IMR-90 (cell line): ENCODE measurements around the gene TMPRSS13. TPM values are rescaled to one million over a fixed set of nuclear protein-coding genes. Genes with fewer than 3 reads are reported as not detected.

Experiments
- ATAC-seq: fragments of 200-7000 bp; cut with Tn5 transposase; 2 replicates; pipeline ENCODE4 v1.9.1; 2020; ENCODE audit warnings: low read depth, mild to moderate bottlenecking, moderate library complexity
- BruUV-seq: library from RNA; stranded (reverse); fragments of 400-500 nt; replicated peaks from 2 replicates; lab custom pipeline; 2021; lab: Mats Ljungman, UMichigan
- CTCF ChIA-PET: fragments of 300-600 bp; formaldehyde crosslinking; extraction: SDS; loops from one replicate; lab custom pipeline; 2021; ENCODE audit warnings: antibody characterized with exemption; lab: Yijun Ruan, JAX
- POLR2A ChIA-PET: fragments of 300-600 bp; sonication (Branson Sonifier 250); formaldehyde crosslinking; loops from one replicate; lab custom pipeline; 2022; ENCODE audit warnings: antibody characterized with exemption; ENCODE audit not compliant: unreplicated experiment; lab: Charles Lee
- DNase-seq: peaks from one replicate; pipeline ENCODE4 v3.0.0; 2013
- H2AFZ ChIP-seq: replicated peaks from 2 replicates; pipeline ENCODE3; 2013; ENCODE audit warnings: low read length, mild to moderate bottlenecking; ENCODE audit not compliant: poor library complexity
- H2AK5ac ChIP-seq: 2 replicates; pipeline ENCODE4 v1.6.1; 2013; ENCODE audit warnings: low read depth, low read length, inconsistent platforms
- H2AK9ac ChIP-seq: replicated peaks from 2 replicates; pipeline ENCODE3; 2013; ENCODE audit warnings: mild to moderate bottlenecking, low read depth, low read length, moderate library complexity; ENCODE audit not compliant: poor library complexity
- H2BK120ac ChIP-seq: 2 replicates; pipeline ENCODE4 v1.6.1; 2013; ENCODE audit warnings: low read depth, low read length, inconsistent platforms
- H2BK15ac ChIP-seq: 3 replicates; pipeline ENCODE4 v1.6.1; 2013; ENCODE audit warnings: low read depth, low read length, inconsistent platforms
- H2BK20ac ChIP-seq: 2 replicates; pipeline ENCODE4 v1.6.1; 2013; ENCODE audit warnings: low read depth, mild to moderate bottlenecking, inconsistent platforms, low read length, moderate library complexity
- H2BK5ac ChIP-seq: 2 replicates; pipeline ENCODE4 v1.6.1; 2013; ENCODE audit warnings: mild to moderate bottlenecking, low read depth, low read length, inconsistent platforms; ENCODE audit not compliant: poor library complexity, severe bottlenecking
- H3K14ac ChIP-seq: replicated peaks from 2 replicates; pipeline ENCODE4 v1.6.1; 2013; ENCODE audit warnings: low read depth, low read length, inconsistent platforms
- H3K18ac ChIP-seq: 2 replicates; pipeline ENCODE4 v1.6.1; 2013; ENCODE audit warnings: low read depth, low read length, control low read depth
- H3K23ac ChIP-seq: 2 replicates; pipeline ENCODE4 v1.6.1; 2013; ENCODE audit warnings: low read depth, low read length, inconsistent platforms
- H3K27ac ChIP-seq: 2 replicates; pipeline ENCODE4 v1.5.1; 2013; ENCODE audit warnings: mild to moderate bottlenecking, control low read depth, low read length; ENCODE audit not compliant: insufficient read depth
- H3K27me3 ChIP-seq: 2 replicates; pipeline ENCODE4 v1.6.1; 2013; ENCODE audit warnings: low read length; ENCODE audit not compliant: control insufficient read depth, insufficient read depth
- H3K36me3 ChIP-seq: 2 replicates; pipeline ENCODE4 v1.6.1; 2013; ENCODE audit warnings: low read length, mixed read lengths; ENCODE audit not compliant: control insufficient read depth, insufficient read depth
- H3K4ac ChIP-seq: 2 replicates; pipeline ENCODE4 v1.6.1; 2013; ENCODE audit warnings: low read depth, low read length, inconsistent platforms
- H3K4me1 ChIP-seq: 2 replicates; pipeline ENCODE4 v1.6.1; 2013; ENCODE audit warnings: low read length, mixed read lengths; ENCODE audit not compliant: control insufficient read depth, insufficient read depth
- H3K4me2 ChIP-seq: 2 replicates; pipeline ENCODE4 v1.6.1; 2013; ENCODE audit warnings: low read depth, mild to moderate bottlenecking, control low read depth, low read length, moderate library complexity
- H3K4me3 ChIP-seq: 2 replicates; pipeline ENCODE4 v1.5.1; 2013; ENCODE audit warnings: low read depth, mild to moderate bottlenecking, control low read depth, low read length, moderate library complexity; ENCODE audit not compliant: insufficient read depth
- H3K56ac ChIP-seq: 2 replicates; pipeline ENCODE4 v1.6.1; 2013; ENCODE audit warnings: low read length, inconsistent platforms; ENCODE audit not compliant: insufficient read depth; ENCODE audit errors: extremely low read depth
- H3K79me1 ChIP-seq, 2 experiments: 2 replicates each; pipeline ENCODE4 v1.6.1; 2013; ENCODE audit warnings: low read length in 2 of 2, inconsistent platforms in 1 of 2, low read depth in 1 of 2
- H3K9ac ChIP-seq: 2 replicates; pipeline ENCODE4 v1.6.1; 2013; ENCODE audit warnings: low read depth, low read length, control low read depth
- H3K9me1 ChIP-seq: 2 replicates; pipeline ENCODE4 v1.6.1; 2013; ENCODE audit warnings: low read length, inconsistent platforms; ENCODE audit not compliant: insufficient read depth
- H3K9me3 ChIP-seq: 2 replicates; pipeline ENCODE4 v1.6.1; 2013; ENCODE audit warnings: low read length; ENCODE audit not compliant: control insufficient read depth, insufficient read depth
- H4K20me1 ChIP-seq: 2 replicates; pipeline ENCODE4 v1.6.1; 2013; ENCODE audit warnings: low read length, inconsistent platforms; ENCODE audit not compliant: insufficient read depth
- H4K5ac ChIP-seq: 2 replicates; pipeline ENCODE4 v1.6.1; 2013; ENCODE audit warnings: mild to moderate bottlenecking, low read depth, low read length, control low read depth
- H4K8ac ChIP-seq, 2 experiments: 2 replicates each; pipeline ENCODE4 v1.6.1; 2013; ENCODE audit warnings: low read depth in 2 of 2, low read length in 2 of 2, control low read depth in 1 of 2, inconsistent platforms in 1 of 2
- H4K91ac ChIP-seq: 2 replicates; pipeline ENCODE4 v1.6.1; 2013; ENCODE audit warnings: low read depth, low read length, inconsistent platforms; ENCODE audit not compliant: insufficient read depth
- NFE2L2 ChIP-seq: fragments of 150-350 bp; IDR thresholded peaks from 2 replicates; pipeline ENCODE4 v1.6.1; 2016; ENCODE audit warnings: low read depth, mild to moderate bottlenecking, low read length
- POLR2A ChIP-seq: IDR thresholded peaks from 2 replicates; pipeline ENCODE4 v1.6.1; 2012; ENCODE audit warnings: mild to moderate bottlenecking, low read depth, low read length
- RCOR1 ChIP-seq: IDR thresholded peaks from 2 replicates; pipeline ENCODE4 v1.6.1; 2012; ENCODE audit warnings: mild to moderate bottlenecking, low read length, improper control_type of control experiment; ENCODE audit not compliant: insufficient replicate concordance
- WGBS, 2 experiments: methylation state at CpG; one replicate each; pipeline versions ENCODE4 v1.1.5 to v1.1.7; 2013; ENCODE audit warnings: missing lambda C conversion rate in 2 of 2; ENCODE audit not compliant: insufficient read length in 1 of 2; ENCODE audit errors: extremely low coverage in 2 of 2; 5-methylcytosine and 5-hydroxymethylcytosine counted together
- dilution Hi-C: fragments of 300-500 bp; cut with HindIII; formaldehyde crosslinking; loops from one replicate; pipeline ENCODE4 v1.14.3; 2018; ENCODE audit warnings: low sequenced_read_pairs; ENCODE audit not compliant: unreplicated experiment
- in situ Hi-C: fragments of 300-500 bp; cut with MboI; formaldehyde crosslinking; loops from 3 replicates; pipeline ENCODE4 v1.14.3; 2019; ENCODE audit warnings: low sequenced_read_pairs, inconsistent platforms, mixed read lengths
- intact Hi-C: fragments of 100-400 bp; cut with micrococcal nuclease; formaldehyde crosslinking; loops from 2 replicates; pipeline ENCODE4 v1.10.0; 2022
- polyA plus RNA-seq, 3 experiments: library from polyadenylated mRNA; depleted of rRNA; stranded (reverse); fragments of >200 nt; gene quantifications; 2 replicates each; pipeline ENCODE4 v1.2.3, GENCODE V29; 2012; ENCODE audit warnings: low replicate concordance in 1 of 3
- total RNA-seq: library from RNA; depleted of rRNA; stranded (reverse); fragments of >200 nt; gene quantifications from 2 replicates; pipeline ENCODE4 v1.2.3, GENCODE V29; 2012
- TF ChIP-seq, protein P1 (sequence below): fragments of 150-350 bp; IDR thresholded peaks from 2 replicates; pipeline ENCODE4 v1.6.1; 2016; ENCODE audit warnings: low read depth, mild to moderate bottlenecking, low read length, moderate library complexity, borderline replicate concordance
- TF ChIP-seq, protein P2 (sequence below): conservative IDR thresholded peaks from 2 replicates; pipeline ENCODE4 v1.5.1; 2012; ENCODE audit warnings: mild to moderate bottlenecking, low read depth, low read length, improper control_type of control experiment

The TMPRSS13 gene
- total and polyA plus RNA-seq, 2 of the 4 experiments (the other 2 are of a cell fraction), result not detected

DNA sequence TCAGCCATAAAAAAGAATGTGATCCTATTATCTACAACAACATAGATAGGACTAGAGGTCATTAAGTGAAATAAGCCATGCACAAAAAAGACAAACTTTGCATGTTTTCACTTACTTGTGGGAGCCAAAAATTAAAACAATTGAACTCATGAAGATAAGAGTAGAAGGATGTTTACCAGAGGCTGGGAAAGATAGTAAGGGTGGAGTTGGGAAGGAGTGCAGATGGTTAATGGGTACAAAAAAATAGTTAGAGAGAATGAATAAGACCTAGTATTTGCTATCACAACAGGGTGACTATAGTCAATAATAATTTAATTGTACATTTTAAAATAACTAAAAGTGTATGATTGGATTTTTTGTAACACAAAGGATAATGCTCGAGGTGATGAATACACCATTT is 29.7 kb upstream of the TMPRSS13 start:
- no peak overlapping the region for H3K14ac ChIP-seq
- H3K4me3 ChIP-seq, result no peak overlapping the region
- no peaks in the 10 kb centered on the region for H4K20me1 ChIP-seq
- in situ Hi-C loops (no loop called here), dilution Hi-C loops (no loop called here), intact Hi-C loops (no loop called here)
- no peak overlapping the region for H3K4ac ChIP-seq
- ChIA-PET POLR2A (no interaction called here), CTCF (no interaction called here)
- no peaks in the 10 kb centered on the region for H3K9me1 ChIP-seq
- H4K5ac ChIP-seq, result no peak overlapping the region
- no peaks in the 10 kb centered on the region for H3K9me3 ChIP-seq
- no peak overlapping the region for H3K27ac ChIP-seq
- H3K23ac ChIP-seq, result no peak overlapping the region
- ATAC-seq (no peak), DNase-seq (no peak)
- H2AK5ac ChIP-seq, result no peak overlapping the region
- H3K9ac ChIP-seq, result no peak overlapping the region
- H3K27me3 ChIP-seq, result peaks cover 2% of the 10 kb centered on the region; the same call in 1 of the 2 replicates
- no peak overlapping the region for H4K8ac ChIP-seq
- H2BK120ac ChIP-seq, result no peak overlapping the region
- BruUV-seq, result no TSS peak
- H2BK5ac ChIP-seq, result no peak overlapping the region
- no peak overlapping the region for H4K91ac ChIP-seq
- no peak overlapping the region for H3K56ac ChIP-seq
- no CpG with 5 or more reads among the region's 1 CpG for WGBS, 2 experiments
- H3K18ac ChIP-seq, result no peak overlapping the region
- no peak overlapping the region for H2AFZ ChIP-seq
- H3K36me3 ChIP-seq, result no peaks in the 10 kb centered on the region
- TF ChIP-seq POLR2A (no peak), NFE2L2 (no peak), RCOR1 (no peak)
- TF ChIP-seq, protein P1, sequence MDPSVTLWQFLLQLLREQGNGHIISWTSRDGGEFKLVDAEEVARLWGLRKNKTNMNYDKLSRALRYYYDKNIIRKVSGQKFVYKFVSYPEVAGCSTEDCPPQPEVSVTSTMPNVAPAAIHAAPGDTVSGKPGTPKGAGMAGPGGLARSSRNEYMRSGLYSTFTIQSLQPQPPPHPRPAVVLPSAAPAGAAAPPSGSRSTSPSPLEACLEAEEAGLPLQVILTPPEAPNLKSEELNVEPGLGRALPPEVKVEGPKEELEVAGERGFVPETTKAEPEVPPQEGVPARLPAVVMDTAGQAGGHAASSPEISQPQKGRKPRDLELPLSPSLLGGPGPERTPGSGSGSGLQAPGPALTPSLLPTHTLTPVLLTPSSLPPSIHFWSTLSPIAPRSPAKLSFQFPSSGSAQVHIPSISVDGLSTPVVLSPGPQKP, result no peak
- TF ChIP-seq, protein P2, sequence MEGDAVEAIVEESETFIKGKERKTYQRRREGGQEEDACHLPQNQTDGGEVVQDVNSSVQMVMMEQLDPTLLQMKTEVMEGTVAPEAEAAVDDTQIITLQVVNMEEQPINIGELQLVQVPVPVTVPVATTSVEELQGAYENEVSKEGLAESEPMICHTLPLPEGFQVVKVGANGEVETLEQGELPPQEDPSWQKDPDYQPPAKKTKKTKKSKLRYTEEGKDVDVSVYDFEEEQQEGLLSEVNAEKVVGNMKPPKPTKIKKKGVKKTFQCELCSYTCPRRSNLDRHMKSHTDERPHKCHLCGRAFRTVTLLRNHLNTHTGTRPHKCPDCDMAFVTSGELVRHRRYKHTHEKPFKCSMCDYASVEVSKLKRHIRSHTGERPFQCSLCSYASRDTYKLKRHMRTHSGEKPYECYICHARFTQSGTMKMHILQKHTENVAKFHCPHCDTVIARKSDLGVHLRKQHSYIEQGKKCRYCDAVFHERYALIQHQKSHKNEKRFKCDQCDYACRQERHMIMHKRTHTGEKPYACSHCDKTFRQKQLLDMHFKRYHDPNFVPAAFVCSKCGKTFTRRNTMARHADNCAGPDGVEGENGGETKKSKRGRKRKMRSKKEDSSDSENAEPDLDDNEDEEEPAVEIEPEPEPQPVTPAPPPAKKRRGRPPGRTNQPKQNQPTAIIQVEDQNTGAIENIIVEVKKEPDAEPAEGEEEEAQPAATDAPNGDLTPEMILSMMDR, result no peak
- H2AK9ac ChIP-seq, result no peak overlapping the region
- H3K4me2 ChIP-seq, result no peak overlapping the region
- H2BK15ac ChIP-seq, result no peak overlapping the region
- H3K4me1 ChIP-seq, result no peaks in the 10 kb centered on the region
- H2BK20ac ChIP-seq, result no peak overlapping the region
- no peaks in the 10 kb centered on the region for H3K79me1 ChIP-seq
